Chondrocyte (in vitro differentiated cells): ENCODE results near the gene MCM7. TPM values are rescaled to one million over a fixed set of nuclear protein-coding genes. Genes with fewer than 3 reads are reported as not detected.

Experiments
- DNase-seq: peaks from one replicate; pipeline ENCODE4 v3.0.0; 2021; ENCODE audit warnings: mixed read lengths, low spot score
- H3K27ac Mint-ChIP-seq: one replicate; pipeline ENCODE4 v1.8.0; 2021; ENCODE audit warnings: mild to moderate bottlenecking, moderate library complexity, mixed read lengths; ENCODE audit not compliant: unreplicated experiment
- H3K27me3 Mint-ChIP-seq: 2 replicates; pipeline ENCODE4 v1.8.0; 2021; ENCODE audit warnings: low read depth, mixed read lengths
- H3K36me3 Mint-ChIP-seq: 2 replicates; pipeline ENCODE4 v1.8.0; 2021; ENCODE audit warnings: low read depth, mixed read lengths
- H3K4me1 Mint-ChIP-seq: 2 replicates; pipeline ENCODE4 v1.8.0; 2021; ENCODE audit warnings: low read depth, mild to moderate bottlenecking, mixed read lengths
- H3K4me3 Mint-ChIP-seq: one replicate; pipeline ENCODE4 v1.8.0; 2021; ENCODE audit warnings: mild to moderate bottlenecking, moderate library complexity, mixed read lengths; ENCODE audit not compliant: unreplicated experiment
- H3K9me3 Mint-ChIP-seq: 2 replicates; pipeline ENCODE4 v1.8.0; 2021; ENCODE audit warnings: low read depth, mixed read lengths
- total RNA-seq: library from RNA; stranded (reverse); gene quantifications from 3 replicates; pipeline ENCODE4 v1.2.1, GENCODE V29; 2021
- TF ChIP-seq, protein P1 (sequence below): fragments of 200-600 bp; sonication (generic); IDR thresholded peaks from 2 replicates; pipeline ENCODE4 v1.5.0; 2021; ENCODE audit warnings: antibody characterized with exemption, mild to moderate bottlenecking, moderate library complexity

Gene MCM7
- total RNA-seq, 1 donor from 2014 or later: 34.0 TPM

DNA sequence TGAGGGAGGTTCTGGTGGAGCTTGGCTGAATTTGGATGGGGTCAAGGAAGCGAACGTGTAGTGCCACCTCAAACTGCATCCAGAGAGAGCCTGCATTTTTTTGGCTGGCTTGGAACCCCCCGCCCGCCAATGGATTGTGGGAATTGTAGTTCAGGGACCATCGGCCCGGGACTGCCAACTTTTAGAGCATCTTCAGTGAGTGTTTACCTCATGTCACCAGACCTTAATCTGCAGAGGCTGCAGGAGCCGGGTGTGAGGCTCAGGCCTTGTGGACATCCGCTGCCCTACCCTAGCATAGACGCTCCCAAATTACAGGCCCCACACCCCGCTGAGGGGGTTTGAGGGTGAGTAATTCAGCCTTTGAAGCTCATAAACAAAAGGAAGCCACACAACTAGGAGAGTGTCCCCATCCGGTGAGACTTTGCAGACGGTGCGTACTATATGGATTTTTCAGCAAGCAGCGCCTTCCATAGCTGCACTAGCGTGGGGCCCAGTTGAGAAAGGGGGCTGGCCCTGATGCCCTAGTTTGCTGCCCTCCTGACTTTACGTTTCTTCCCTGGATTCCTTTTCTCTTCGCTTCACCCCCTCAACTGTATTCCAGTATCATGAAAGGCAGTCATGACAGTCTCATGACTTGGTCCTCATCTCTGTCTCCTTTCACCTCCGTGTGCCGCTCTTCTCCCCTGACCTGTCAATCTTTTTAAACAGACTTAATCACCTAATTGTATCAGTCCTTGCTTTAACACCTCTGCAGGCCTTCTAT lies 19.0 kb upstream of the MCM7 start:
- peaks cover 21% of the 10 kb centered on the region for H3K4me1 Mint-ChIP-seq
- H3K27me3 Mint-ChIP-seq: no peaks in the 10 kb centered on the region
- no peaks in the 10 kb centered on the region for H3K9me3 Mint-ChIP-seq
- DNase-seq: no peak
- H3K36me3 Mint-ChIP-seq: peaks cover 2% of the 10 kb centered on the region
- H3K27ac Mint-ChIP-seq: peak overlapping the region; percentile 96
- peak overlapping the region; percentile 86 for H3K4me3 Mint-ChIP-seq
- TF ChIP-seq, protein P1, sequence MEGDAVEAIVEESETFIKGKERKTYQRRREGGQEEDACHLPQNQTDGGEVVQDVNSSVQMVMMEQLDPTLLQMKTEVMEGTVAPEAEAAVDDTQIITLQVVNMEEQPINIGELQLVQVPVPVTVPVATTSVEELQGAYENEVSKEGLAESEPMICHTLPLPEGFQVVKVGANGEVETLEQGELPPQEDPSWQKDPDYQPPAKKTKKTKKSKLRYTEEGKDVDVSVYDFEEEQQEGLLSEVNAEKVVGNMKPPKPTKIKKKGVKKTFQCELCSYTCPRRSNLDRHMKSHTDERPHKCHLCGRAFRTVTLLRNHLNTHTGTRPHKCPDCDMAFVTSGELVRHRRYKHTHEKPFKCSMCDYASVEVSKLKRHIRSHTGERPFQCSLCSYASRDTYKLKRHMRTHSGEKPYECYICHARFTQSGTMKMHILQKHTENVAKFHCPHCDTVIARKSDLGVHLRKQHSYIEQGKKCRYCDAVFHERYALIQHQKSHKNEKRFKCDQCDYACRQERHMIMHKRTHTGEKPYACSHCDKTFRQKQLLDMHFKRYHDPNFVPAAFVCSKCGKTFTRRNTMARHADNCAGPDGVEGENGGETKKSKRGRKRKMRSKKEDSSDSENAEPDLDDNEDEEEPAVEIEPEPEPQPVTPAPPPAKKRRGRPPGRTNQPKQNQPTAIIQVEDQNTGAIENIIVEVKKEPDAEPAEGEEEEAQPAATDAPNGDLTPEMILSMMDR: no peak

DNA sequence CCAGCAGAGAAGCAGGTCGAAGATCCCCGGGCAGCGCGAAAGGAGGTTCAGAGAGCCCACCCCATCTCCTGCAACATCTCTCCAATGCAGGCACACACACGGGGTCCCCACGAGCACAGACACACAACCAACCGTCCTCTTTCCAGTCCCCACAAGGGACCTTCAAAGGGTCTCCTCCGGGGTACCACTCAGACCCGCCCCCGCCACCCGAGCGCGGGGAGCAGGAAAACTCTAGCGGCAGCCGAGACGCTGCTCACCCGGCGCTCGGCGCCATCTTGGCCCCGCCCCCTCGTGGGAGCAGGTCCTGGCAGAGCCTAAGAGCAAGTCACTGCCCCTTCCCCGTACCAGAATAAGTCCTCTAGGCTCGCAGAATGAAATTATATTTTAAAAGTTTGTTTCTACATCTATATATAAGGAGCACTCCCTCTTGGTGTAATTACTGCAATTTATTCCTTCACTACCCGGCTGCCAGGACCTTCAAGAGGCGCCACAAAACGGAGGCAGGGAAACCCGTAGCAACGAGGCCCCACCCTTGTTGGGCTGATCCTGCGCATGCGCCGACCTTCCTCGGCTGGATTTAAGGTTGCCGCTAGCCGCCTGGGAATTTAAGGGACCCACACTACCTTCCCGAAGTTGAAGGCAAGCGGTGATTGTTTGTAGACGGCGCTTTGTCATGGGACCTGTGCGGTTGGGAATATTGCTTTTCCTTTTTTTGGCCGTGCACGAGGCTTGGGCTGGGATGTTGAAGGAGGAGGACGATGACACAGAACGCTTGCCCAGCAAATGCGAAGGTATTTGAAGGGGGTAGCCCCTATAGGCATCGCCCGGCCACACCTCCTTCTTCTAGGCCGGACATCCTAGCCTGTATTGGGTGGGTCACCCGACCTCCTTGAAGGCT lies 18.1 kb upstream of the MCM7 start, which contains the start of the genes CNPY4 and TAF6:
Gene CNPY4 (plus strand): TSS at position 563 of the 898 bp plus-strand sequence. CDS start 111 bp downstream, at position 674.
Gene TAF6 (minus strand): TSS at position 287 of the 898 bp plus-strand sequence. CDS start 5,149 bp downstream, outside the sequence.
- peaks cover 2% of the 10 kb centered on the region for H3K36me3 Mint-ChIP-seq
- H3K4me1 Mint-ChIP-seq: peaks cover 21% of the 10 kb centered on the region
- peak within 1 kb of the TSS; percentile 86 for H3K4me3 Mint-ChIP-seq
- H3K9me3 Mint-ChIP-seq: no peaks in the 10 kb centered on the region
- TF ChIP-seq, protein P1: peak; percentile 15
- no peaks in the 10 kb centered on the region for H3K27me3 Mint-ChIP-seq
- peak within 1 kb of the TSS; percentile 96 for H3K27ac Mint-ChIP-seq
- no peak for DNase-seq

DNA sequence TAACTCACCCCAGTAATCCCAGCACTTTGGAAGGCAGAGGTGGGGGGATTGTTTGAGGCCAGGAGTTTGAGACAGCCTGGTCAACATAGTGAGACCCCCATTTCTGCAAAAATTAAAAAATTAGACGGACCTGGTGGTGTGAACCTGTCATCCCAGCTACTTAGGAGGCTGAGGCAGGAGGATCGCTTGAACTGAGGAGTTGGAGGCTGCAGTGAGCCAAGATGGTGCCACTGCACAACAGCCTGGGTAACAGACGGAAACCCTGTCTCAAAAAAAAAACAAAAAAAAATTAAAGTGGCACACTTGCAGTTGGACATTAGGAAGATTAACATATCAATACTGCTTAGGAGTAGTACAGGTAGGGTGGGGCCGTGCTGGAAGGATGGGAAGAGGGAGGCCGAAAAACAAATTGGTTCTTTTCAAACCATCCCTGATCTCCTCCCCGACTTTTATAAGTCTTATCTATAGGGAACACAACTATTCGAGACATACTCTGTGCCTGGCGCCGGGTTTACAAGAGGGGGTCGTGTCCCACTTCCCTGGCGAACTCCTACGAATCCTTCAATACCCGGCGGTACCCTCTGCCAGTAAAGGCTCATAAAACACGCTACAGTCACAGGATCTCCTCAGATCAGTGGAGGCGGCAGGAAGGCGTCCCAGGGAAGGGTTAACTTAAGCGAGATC lies 17.3 kb upstream of the MCM7 start:
- Mint-ChIP-seq H3K9me3 (no peaks in the 10 kb centered on the region), H3K36me3 (peaks cover 4% of the 10 kb centered on the region), H3K4me1 (peaks cover 21% of the 10 kb centered on the region), H3K27me3 (no peaks in the 10 kb centered on the region), H3K27ac (peak overlapping the region; percentile 96), H3K4me3 (peak overlapping the region; percentile 86)
- TF ChIP-seq, protein P1: no peak
- no peak for DNase-seq

DNA sequence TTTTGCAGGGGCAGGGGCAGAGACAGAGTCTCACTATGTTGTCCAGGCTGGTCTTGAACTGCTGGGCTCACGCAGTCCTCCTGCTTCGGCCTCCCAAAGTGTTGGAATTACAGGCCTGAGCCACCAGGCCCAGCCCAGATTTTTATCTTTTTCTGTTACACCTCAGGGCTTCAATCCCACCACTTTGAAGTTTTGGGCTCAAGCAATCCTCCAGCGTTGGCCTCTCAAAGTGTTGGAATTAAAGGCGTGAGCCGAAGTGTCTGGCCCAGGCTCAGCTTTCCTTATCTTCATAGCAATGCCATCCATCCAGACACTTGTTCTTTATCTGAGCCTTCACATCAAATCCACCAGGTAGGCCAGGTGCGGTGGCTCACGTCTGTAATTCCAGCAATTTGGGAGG lies 13.8 kb upstream of the MCM7 start:
- no peaks in the 10 kb centered on the region for H3K9me3 Mint-ChIP-seq
- H3K27ac Mint-ChIP-seq: no peak overlapping the region
- H3K27me3 Mint-ChIP-seq: no peaks in the 10 kb centered on the region
- DNase-seq: no peak
- peaks cover 14% of the 10 kb centered on the region for H3K36me3 Mint-ChIP-seq
- H3K4me3 Mint-ChIP-seq: no peak overlapping the region
- H3K4me1 Mint-ChIP-seq: peaks cover 11% of the 10 kb centered on the region
- TF ChIP-seq, protein P1: no peak

DNA sequence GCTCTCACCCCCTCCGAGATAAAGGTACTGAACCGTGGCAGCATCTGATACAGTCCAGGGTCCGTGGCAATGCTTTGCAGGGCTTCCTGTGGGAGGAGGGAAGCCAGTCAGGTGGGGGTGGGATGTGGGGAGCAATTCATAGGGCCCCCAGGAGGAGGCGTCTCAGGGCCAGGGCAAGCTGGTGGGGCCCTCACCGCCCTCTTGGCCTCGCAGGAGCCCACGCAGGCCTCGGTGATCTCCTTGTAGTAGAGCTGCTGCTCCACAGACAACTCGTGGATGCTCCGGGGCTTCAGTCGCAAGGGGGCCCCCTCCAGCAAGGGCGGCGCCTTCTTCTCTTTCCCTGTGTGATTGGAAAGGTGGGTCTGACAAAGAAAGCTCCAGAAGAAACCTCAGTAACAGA lies 10.7 kb upstream of the MCM7 start:
- H3K4me1 Mint-ChIP-seq: no peaks in the 10 kb centered on the region
- H3K4me3 Mint-ChIP-seq: no peak overlapping the region
- H3K9me3 Mint-ChIP-seq: no peaks in the 10 kb centered on the region
- H3K27me3 Mint-ChIP-seq: no peaks in the 10 kb centered on the region
- H3K27ac Mint-ChIP-seq: no peak overlapping the region
- TF ChIP-seq, protein P1: no peak
- no peak for DNase-seq
- H3K36me3 Mint-ChIP-seq: peaks cover 26% of the 10 kb centered on the region
